Lower lobe of right lung (tissue), 2 donors: Measurements from ENCODE around the gene TREML1. TPM values are rescaled to one million over a fixed set of nuclear protein-coding genes. Genes with fewer than 3 reads are reported as not detected.

Experiments
- ATAC-seq, 2 donors: fragments of 200-7000 bp; cut with Tn5 transposase; one replicate each; pipeline ENCODE4 v1.9.1; 2020 to 2022; ENCODE audit warnings: mild to moderate bottlenecking in 2 of 2, moderate library complexity in 2 of 2
- DNase-seq: peaks from one replicate; pipeline ENCODE4 v3.0.0-alpha.2; 2020
- H3K27ac ChIP-seq: fragments of 200-600 bp; one replicate; pipeline ENCODE4 v1.8.0; 2022
- H3K27me3 ChIP-seq: fragments of 200-600 bp; one replicate; pipeline ENCODE4 v1.8.0; 2022; ENCODE audit warnings: low read depth
- H3K36me3 ChIP-seq: fragments of 200-600 bp; one replicate; pipeline ENCODE4 v1.8.0; 2022; ENCODE audit warnings: mild to moderate bottlenecking
- H3K4me1 ChIP-seq: fragments of 200-600 bp; one replicate; pipeline ENCODE4 v1.8.0; 2022
- H3K4me3 ChIP-seq: fragments of 200-600 bp; one replicate; pipeline ENCODE4 v1.8.0; 2022; ENCODE audit warnings: mild to moderate bottlenecking
- H3K9me3 ChIP-seq: fragments of 200-600 bp; one replicate; pipeline ENCODE4 v1.8.0; 2022
- CTCF ChIP-seq: fragments of 200-600 bp; IDR thresholded peaks from one replicate; pipeline ENCODE4 v1.8.0; 2022; ENCODE audit warnings: antibody characterized with exemption, mild to moderate bottlenecking
- intact Hi-C: fragments of 100-400 bp; cut with DNase I; formaldehyde crosslinking; loops from one replicate; pipeline ENCODE4 v1.11.0; 2022
- total RNA-seq: library from RNA; stranded (reverse); fragmentation: NEBNext Ultra II Directional; extraction: Animal tissue kit (Norgen Biotek cat#: 25700); gene quantifications from one replicate; pipeline ENCODE4 v1.2.1, GENCODE V29; 2021
- donor health status: DM: no; HTN: yes; CAD: no; lungs with severe emphysema.

Gene TREML1
- total RNA-seq, 1 donor from 2014 or later: 2.0 TPM

GRCh38 chr6:41100871-41101287 is 53.3 kb downstream of the TREML1 start:
- intact Hi-C loops: no loop called here
- Histone ChIP-seq H3K4me3 (no peak overlapping the region), H3K9me3 (no peaks in the 10 kb centered on the region), H3K36me3 (peaks cover 56% of the 10 kb centered on the region), H3K27me3 (no peaks in the 10 kb centered on the region), H3K27ac (no peak overlapping the region), H3K4me1 (no peaks in the 10 kb centered on the region)
- DNase-seq (peak; percentile 41), ATAC-seq (no peak)
- no peak for TF ChIP-seq CTCF

Other genes starting within 250 kb of the TREML1 start
- gene UNC5CL, start 115.1 kb downstream of the TREML1 start, total RNA-seq: 1.1 TPM
- not detected for gene TSPO2, start 111.9 kb downstream of the TREML1 start, total RNA-seq
- gene APOBEC2, start 101.1 kb downstream of the TREML1 start, total RNA-seq: 0.65 TPM
- 28.7 TPM for gene OARD1, start 82.0 kb downstream of the TREML1 start, total RNA-seq
- 21.0 TPM for gene NFYA, start 81.4 kb downstream of the TREML1 start, total RNA-seq
- 58.5 TPM for gene TREM2, start 8.8 kb upstream of the TREML1 start, total RNA-seq
- 1.4 TPM for gene TREML2, start 46.8 kb upstream of the TREML1 start, total RNA-seq
- gene TREML4, start 74.0 kb upstream of the TREML1 start, total RNA-seq: not detected
- gene TREM1, start 132.3 kb upstream of the TREML1 start, total RNA-seq: 160 TPM
- gene NCR2, start 181.3 kb upstream of the TREML1 start, total RNA-seq: not detected